MM.1S (cell line): ENCODE data around the gene PGR.

Experiments
- CTCF ChIP-seq: fragments of 300-600 bp; sonication (generic); IDR thresholded peaks from 2 replicates; pipeline ENCODE4 v1.5.1; 2016; ENCODE audit warnings: antibody characterized with exemption, low read length, mixed read lengths
- EZH2 ChIP-seq: fragments of 300-600 bp; sonication (generic); optimal IDR thresholded peaks from 2 replicates; pipeline ENCODE3; 2017; ENCODE audit warnings: low read depth, mild to moderate bottlenecking, antibody characterized with exemption, low read length, mixed read lengths
- EZH2phosphoT487 ChIP-seq: fragments of 300-600 bp; sonication (generic); IDR thresholded peaks from 2 replicates; pipeline ENCODE4 v1.6.1; 2018; ENCODE audit warnings: antibody characterized with exemption, low read length

GRCh38 chr11:101049813-101050212 lies 79.8 kb downstream of the PGR start:
- no peak for TF ChIP-seq CTCF
- no peak for TF ChIP-seq EZH2
- no peak for TF ChIP-seq EZH2phosphoT487
